Ramos (cell line): ENCODE results near the gene ALDH18A1.
"Not testable (repeated sequence)": the region's sequence is repeated elsewhere in the genome, so short reads cannot be mapped to it uniquely, and the experiment has no call there.

Source experiments
- in situ Hi-C: fragments of 300-500 bp; cut with MboI; formaldehyde crosslinking; loops from one replicate; pipeline ENCODE4 v1.14.3; 2022; ENCODE audit warnings: low sequenced_read_pairs; ENCODE audit not compliant: unreplicated experiment

ALDH18A1 gene

GRCh38 chr10:95651346-95652060, 5.0 kb downstream of the ALDH18A1 start:
- in situ Hi-C loops = no loop called here

GRCh38 chr10:95650232-95650631, 6.3 kb downstream of the ALDH18A1 start:
- in situ Hi-C loops = no loop called here

- in situ Hi-C loops = no loop called here
These were observed 8.4 kb downstream of the ALDH18A1 start for GRCh38 chr10:95648138-95648537.

- in situ Hi-C loops = no loop called here
These were observed 10.4 kb downstream of the ALDH18A1 start for GRCh38 chr10:95646160-95646559.

- in situ Hi-C loops = no loop called here
These were observed 11.6 kb downstream of the ALDH18A1 start for GRCh38 chr10:95644901-95645300.

GRCh38 chr10:95640891-95641315, 15.6 kb downstream of the ALDH18A1 start:
- in situ Hi-C loops = no loop called here

- in situ Hi-C loops = no loop called here
These were observed 18.6 kb downstream of the ALDH18A1 start for GRCh38 chr10:95637911-95638310.

- in situ Hi-C loops = no loop called here
These were observed 19.4 kb downstream of the ALDH18A1 start for GRCh38 chr10:95637140-95637539.

- in situ Hi-C loops = no loop called here
These were observed 21.2 kb downstream of the ALDH18A1 start for GRCh38 chr10:95635319-95635733.

GRCh38 chr10:95628786-95629185, 27.7 kb downstream of the ALDH18A1 start:
- in situ Hi-C loops = no loop called here

- in situ Hi-C loops = no loop called here
These were observed 30.0 kb downstream of the ALDH18A1 start for GRCh38 chr10:95626500-95626899.

GRCh38 chr10:95620415-95620814, 36.1 kb downstream of the ALDH18A1 start:
- in situ Hi-C loops = not testable (repeated sequence)

GRCh38 chr10:95618101-95618500, 38.4 kb downstream of the ALDH18A1 start:
- in situ Hi-C loops = no loop called here

GRCh38 chr10:95616446-95616845, 40.1 kb downstream of the ALDH18A1 start:
- in situ Hi-C loops = no loop called here

- in situ Hi-C loops = no loop called here
These were observed 43.2 kb downstream of the ALDH18A1 start for GRCh38 chr10:95613330-95613729.

GRCh38 chr10:95610727-95611126, 45.8 kb downstream of the ALDH18A1 start:
- in situ Hi-C loops = no loop called here

- in situ Hi-C loops = loop anchor here (10.0 kb wide), 1 partner anchor 472 kb away; no protein-coding TSS in a partner anchor
These were observed 49.6 kb downstream of the ALDH18A1 start for GRCh38 chr10:95606922-95607321.

GRCh38 chr10:95605163-95605562, 51.3 kb downstream of the ALDH18A1 start:
- in situ Hi-C loops = loop anchor here (10.0 kb wide), 1 partner anchor 470 kb away; no protein-coding TSS in a partner anchor

GRCh38 chr10:95604630-95605029, 51.9 kb downstream of the ALDH18A1 start:
- in situ Hi-C loops = loop anchor here (10.0 kb wide), 1 partner anchor 470 kb away; no protein-coding TSS in a partner anchor

GRCh38 chr10:95602382-95602781, 54.1 kb downstream of the ALDH18A1 start:
- in situ Hi-C loops = loop anchor here (10.0 kb wide), 1 partner anchor 468 kb away; no protein-coding TSS in a partner anchor

- in situ Hi-C loops = loop anchor here (10.0 kb wide), 1 partner anchor 466 kb away; no protein-coding TSS in a partner anchor
These were observed 55.3 kb downstream of the ALDH18A1 start for GRCh38 chr10:95601116-95601719.
